Panc1 (cell line): ENCODE data around the gene TMPRSS6. TPM values are rescaled to one million over a fixed set of nuclear protein-coding genes. Genes with fewer than 3 reads are reported as not detected.

Source experiments
- ATAC-seq: fragments of 200-7000 bp; cut with Tn5 transposase; 2 replicates; pipeline ENCODE4 v1.9.1; 2020; ENCODE audit warnings: mild to moderate bottlenecking, moderate library complexity
- BruUV-seq: library from RNA; stranded (reverse); fragments of 400-500 nt; replicated peaks from 2 replicates; lab custom pipeline; 2021; lab: Mats Ljungman, UMichigan
- CTCF ChIA-PET: fragments of 300-600 bp; sonication (Branson Sonifier 250); formaldehyde crosslinking; loops from one replicate; lab custom pipeline; 2022; ENCODE audit warnings: antibody characterized with exemption; lab: Charles Lee
- POLR2A ChIA-PET: fragments of 300-600 bp; sonication (Branson Sonifier 250); formaldehyde crosslinking; loops from one replicate; lab custom pipeline; 2022; ENCODE audit warnings: antibody characterized with exemption; lab: Charles Lee
- DNase-seq: peaks from one replicate; pipeline ENCODE4 v3.0.0-alpha.2; 2010; ENCODE audit warnings: low read depth, low spot score
- H3K27ac ChIP-seq: 2 replicates; pipeline ENCODE4 v1.5.1; 2011; ENCODE audit warnings: mild to moderate bottlenecking, low read length, inconsistent platforms
- H3K27me3 ChIP-seq: fragments of 200-500 bp; sonication (Bioruptor generic); 2 replicates; pipeline ENCODE4 v1.6.0; 2014; ENCODE audit warnings: low read length, inconsistent platforms; ENCODE audit not compliant: control insufficient read depth, insufficient read depth
- H3K36me3 ChIP-seq: fragments of 200-500 bp; sonication (Bioruptor generic); 2 replicates; pipeline ENCODE4 v1.5.1; 2014; ENCODE audit warnings: inconsistent platforms, mild to moderate bottlenecking, low read length, moderate library complexity; ENCODE audit not compliant: control insufficient read depth, insufficient read depth
- H3K4me1 ChIP-seq: 2 replicates; pipeline ENCODE4 v1.5.1; 2011; ENCODE audit warnings: inconsistent platforms, mild to moderate bottlenecking, low read length, moderate library complexity; ENCODE audit not compliant: control insufficient read depth, insufficient read depth
- H3K4me3 ChIP-seq, 2 experiments: 2 replicates each; pipeline ENCODE4 v1.5.1; 2011 to 2012; ENCODE audit warnings: low read depth in 2 of 2, low read length in 2 of 2, mild to moderate bottlenecking in 2 of 2, inconsistent platforms in 1 of 2, moderate library complexity in 1 of 2
- H3K9me3 ChIP-seq: fragments of 200-500 bp; sonication (Bioruptor generic); 2 replicates; pipeline ENCODE4 v1.5.1; 2014; ENCODE audit warnings: low read depth, mild to moderate bottlenecking, inconsistent platforms, low read length, moderate library complexity; ENCODE audit not compliant: control insufficient read depth, insufficient read depth
- CTCF ChIP-seq: fragments of 450-650 bp; IDR thresholded peaks from 2 replicates; pipeline ENCODE4 v1.5.1; 2017; ENCODE audit warnings: mild to moderate bottlenecking
- POLR2AphosphoS5 ChIP-seq: IDR thresholded peaks from 2 replicates; pipeline ENCODE4 v1.6.1; 2012; ENCODE audit warnings: mild to moderate bottlenecking, low read depth, low read length, moderate library complexity
- REST ChIP-seq, 2 experiments: IDR thresholded peaks; 2 replicates each; pipeline ENCODE4 v1.6.1; 2011 to 2012; ENCODE audit warnings: low read depth in 2 of 2, control low read depth in 1 of 2, low read length in 1 of 2, mild to moderate bottlenecking in 1 of 2, moderate library complexity in 1 of 2; ENCODE audit not compliant: insufficient read depth in 1 of 2
- SIN3A ChIP-seq: IDR thresholded peaks from 2 replicates; pipeline ENCODE4 v1.6.1; 2012; ENCODE audit warnings: low read depth, mild to moderate bottlenecking, low read length, moderate library complexity, borderline replicate concordance; ENCODE audit not compliant: insufficient read depth
- TCF7L2 ChIP-seq: IDR thresholded peaks from 2 replicates; pipeline ENCODE4 v1.6.1; 2011; ENCODE audit warnings: mild to moderate bottlenecking, low read depth, low read length, inconsistent platforms
- in situ Hi-C: cut with HindIII; loops from 2 replicates; pipeline ENCODE4 v1.10.0; 2016; ENCODE audit warnings: low sequenced_read_pairs, low pct_unique_long_range_greater_than_20kb
- intact Hi-C: fragments of 100-400 bp; cut with micrococcal nuclease; formaldehyde crosslinking; loops from one replicate; pipeline ENCODE4 v1.10.0; 2022; ENCODE audit not compliant: unreplicated experiment
- total RNA-seq: library from RNA; stranded (reverse); gene quantifications from one replicate; pipeline ENCODE4 v1.2.1, GENCODE V29; 2021; ENCODE audit not compliant: unreplicated experiment

TMPRSS6 gene
- total RNA-seq, 1 experiment from 2014 or later, result not detected

GRCh38 chr22:37069319-37069718 is 40.2 kb downstream of the TMPRSS6 start:
- TF ChIP-seq REST (IDR thresholded peaks at IDR 0.05; ENCODE audit: insufficient read depth in 1 of 2, low read depth in 2 of 2, low read length in 1 of 2) (no peak), CTCF (no peak), SIN3A (no peak), TCF7L2 (no peak), POLR2AphosphoS5 (no peak)
- H3K27ac ChIP-seq, result no peak overlapping the region
- no peaks in the 10 kb centered on the region for H3K36me3 ChIP-seq
- H3K27me3 ChIP-seq, result no peaks in the 10 kb centered on the region
- H3K4me1 ChIP-seq, result no peaks in the 10 kb centered on the region
- ATAC-seq, result no peak
- intact Hi-C loops (no loop called here), in situ Hi-C loops (no loop called here)
- ChIA-PET POLR2A (interaction anchor here (0.6 kb wide), 1 partner anchor 27 kb away, joined by 4 read pairs; no protein-coding TSS in a partner anchor), CTCF (interaction anchor here (0.5 kb wide), 1 partner anchor 114 kb away, joined by 5 read pairs; no protein-coding TSS in a partner anchor)
- BruUV-seq, result no TSS peak
- DNase-seq, result no peak
- no peak overlapping the region for H3K4me3 ChIP-seq
- H3K9me3 ChIP-seq, result no peaks in the 10 kb centered on the region

- in situ Hi-C loops, result no loop called here
- H3K27me3 ChIP-seq, result no peaks in the 10 kb centered on the region
- no peaks in the 10 kb centered on the region for H3K36me3 ChIP-seq
- no peak for DNase-seq
- H3K4me3 ChIP-seq, result no peak overlapping the region
- H3K27ac ChIP-seq, result no peak overlapping the region
- ATAC-seq, result no peak
- no peaks in the 10 kb centered on the region for H3K4me1 ChIP-seq
- TF ChIP-seq REST (IDR thresholded peaks at IDR 0.05; ENCODE audit: insufficient read depth in 1 of 2, low read depth in 2 of 2, low read length in 1 of 2), result no peak
- TF ChIP-seq CTCF, result no peak
- no peak for TF ChIP-seq SIN3A
- no peak for TF ChIP-seq TCF7L2
- no peak for TF ChIP-seq POLR2AphosphoS5
- intact Hi-C loops, result no loop called here
- ChIA-PET CTCF (interaction anchor here (0.5 kb wide), 1 partner anchor 114 kb away, joined by 5 read pairs; no protein-coding TSS in a partner anchor), POLR2A (interaction anchor here (0.6 kb wide), 1 partner anchor 26 kb away, joined by 4 read pairs; no protein-coding TSS in a partner anchor)
- H3K9me3 ChIP-seq, result no peaks in the 10 kb centered on the region
- no TSS peak for BruUV-seq
Measured at GRCh38 chr22:37068859-37069258, 40.7 kb downstream of the TMPRSS6 start.
